Right atrium auricular region (tissue), 2 donors: Measurements from ENCODE around the gene RAX. TPM values are rescaled to one million over a fixed set of nuclear protein-coding genes. Genes with fewer than 3 reads are reported as not detected.

Source experiments
- DNase-seq: peaks from one replicate; pipeline ENCODE4 v3.0.0-alpha.2; 2019; ENCODE audit warnings: low spot score
- H3K27ac ChIP-seq, 2 donors: fragments of 200-600 bp; sonication (generic); 1 replicate in 1 of 2; 2 replicates in 1 of 2; pipeline ENCODE4 v1.5.1; 2016 to 2019
- H3K27me3 ChIP-seq, 2 donors: fragments of 200-600 bp; sonication (generic); one replicate each; pipeline versions ENCODE4 v1.5.1 to v1.6.0; 2017 to 2019
- H3K36me3 ChIP-seq: fragments of 200-600 bp; sonication (generic); one replicate; pipeline ENCODE4 v1.5.1; 2016
- H3K4me1 ChIP-seq, 2 donors: fragments of 200-600 bp; sonication (generic); one replicate each; pipeline versions ENCODE4 v1.5.1 to v1.6.0; 2017 to 2019
- H3K4me3 ChIP-seq, 2 donors: fragments of 200-600 bp; sonication (generic); 1 replicate in 1 of 2; 2 replicates in 1 of 2; pipeline ENCODE4 v1.5.1; 2017 to 2019; ENCODE audit warnings: mild to moderate bottlenecking in 1 of 2, moderate library complexity in 1 of 2
- H3K9me3 ChIP-seq, 2 donors: fragments of 200-600 bp; sonication (generic); one replicate each; pipeline ENCODE4 v1.5.1; 2019
- CTCF ChIP-seq, 2 donors: fragments of 200-600 bp; sonication (generic); IDR thresholded peaks; one replicate each; pipeline ENCODE4 v1.5.1; 2019; ENCODE audit warnings: antibody characterized with exemption in 2 of 2
- total RNA-seq, 2 donors: library from RNA; depleted of rRNA; stranded (reverse); fragments of >200 nt; gene quantifications; one replicate each; pipeline ENCODE4 v1.1.0, GENCODE V29; 2016

RAX gene
- total RNA-seq, 2 donors from 2014 or later = not detected

GRCh38 chr18:59218018-59218417 lies 55.2 kb downstream of the RAX start:
- DNase-seq = no peak
- Histone ChIP-seq H3K9me3 (no peaks in the 10 kb centered on the region), H3K27me3 (peaks cover 7 to 10% of the 10 kb centered on the region in 2 donors), H3K27ac (no peak overlapping the region), H3K36me3 (no peaks in the 10 kb centered on the region), H3K4me3 (no peak overlapping the region), H3K4me1 (peaks cover 0 to 15% of the 10 kb centered on the region in 2 donors)
- no peak for TF ChIP-seq CTCF (IDR thresholded peaks at IDR 0.05)

Other genes with a start within 250 kb of the RAX start
- gene SEC11C, start 133.6 kb downstream of the RAX start, total RNA-seq = 10 to 100 TPM; 11.7 to 23.9 TPM
- gene GRP, start 53.3 kb downstream of the RAX start, total RNA-seq = not detected
- not detected for gene CPLX4, start 45.2 kb upstream of the RAX start, total RNA-seq
- gene LMAN1, start 85.8 kb upstream of the RAX start, total RNA-seq = 100 to 1,000 TPM in 1 of 2 donors, 10 to 100 TPM in 1; 69.0 to 107 TPM